NCI-H226 (cell line): ENCODE measurements around the gene HERC5.
"Not testable (repeated sequence)": the region's sequence is repeated elsewhere in the genome, so short reads cannot be mapped to it uniquely, and the experiment has no call there.

Experiments
- DNase-seq: peaks from one replicate; pipeline ENCODE4 v3.0.0-alpha.2; 2015

Gene HERC5

DNA sequence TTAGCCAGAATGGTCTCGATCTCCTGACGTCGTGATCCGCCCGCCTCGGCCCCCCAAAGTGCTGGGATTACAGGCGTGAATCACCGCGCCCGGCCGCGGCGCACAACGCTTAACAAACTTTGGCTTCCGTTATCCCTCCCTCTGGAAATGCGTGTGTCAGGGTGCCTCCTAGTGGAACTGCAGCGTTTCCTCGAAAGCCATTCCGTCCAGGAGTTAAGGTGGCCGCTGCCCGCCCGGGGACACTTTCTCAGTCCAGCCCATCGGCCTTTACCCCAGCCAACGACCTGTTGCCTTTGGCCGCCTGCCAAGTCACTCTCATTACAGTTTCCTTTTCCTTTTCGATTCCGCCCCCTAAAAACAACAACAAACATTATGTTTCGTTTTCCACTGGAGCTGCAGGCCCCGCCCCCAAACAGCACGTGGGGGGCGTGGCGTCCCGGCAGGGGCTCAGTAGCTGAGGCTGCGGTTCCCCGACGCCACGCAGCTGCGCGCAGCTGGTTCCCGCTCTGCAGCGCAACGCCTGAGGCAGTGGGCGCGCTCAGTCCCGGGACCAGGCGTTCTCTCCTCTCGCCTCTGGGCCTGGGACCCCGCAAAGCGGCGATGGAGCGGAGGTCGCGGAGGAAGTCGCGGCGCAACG is at the start of gene HERC5:
Gene HERC5 (plus strand): TSS at position 450 of the 637 bp plus-strand sequence. CDS start 151 bp downstream, at position 601.
- DNase-seq, result peak; percentile 76

DNA sequence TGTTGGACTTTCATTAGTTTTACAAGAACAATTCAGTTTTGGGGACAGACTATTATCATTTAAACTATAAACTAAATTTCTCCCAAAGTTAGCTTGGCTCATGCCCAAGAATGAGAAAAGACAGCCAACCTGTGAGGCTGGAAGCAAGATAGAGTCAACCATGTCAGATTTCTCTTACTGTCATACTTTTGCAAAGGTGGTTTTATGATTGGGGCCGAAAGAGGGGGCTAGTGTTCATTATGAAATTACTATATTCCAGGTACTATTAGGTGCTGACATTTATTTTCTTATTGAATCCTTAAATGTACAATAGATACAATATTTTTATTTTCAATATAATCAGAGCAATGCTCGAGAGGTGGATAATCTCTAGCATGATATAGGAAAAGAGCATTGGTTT is 47.7 kb upstream of the HERC5 start:
- no peak for DNase-seq

DNA sequence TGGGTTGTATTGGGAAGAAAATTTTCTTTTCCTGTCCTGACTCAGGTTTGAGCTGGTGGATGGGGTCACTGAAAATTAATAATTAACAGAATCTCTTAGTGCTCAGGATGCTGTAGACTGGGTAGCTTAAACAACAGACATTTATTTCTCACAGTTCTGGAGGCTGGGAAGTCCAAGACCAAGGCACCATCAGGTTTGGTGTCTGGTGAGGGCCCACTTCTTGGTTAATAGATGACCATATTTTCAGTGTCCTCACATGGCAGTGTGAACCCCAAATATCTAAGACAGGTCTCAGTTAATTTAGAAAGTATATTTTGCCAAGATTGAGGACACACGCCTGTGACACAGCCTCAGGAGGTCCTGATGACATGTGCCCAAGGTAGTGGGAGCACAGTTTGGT is 47.1 kb upstream of the HERC5 start:
- no peak for DNase-seq

DNA sequence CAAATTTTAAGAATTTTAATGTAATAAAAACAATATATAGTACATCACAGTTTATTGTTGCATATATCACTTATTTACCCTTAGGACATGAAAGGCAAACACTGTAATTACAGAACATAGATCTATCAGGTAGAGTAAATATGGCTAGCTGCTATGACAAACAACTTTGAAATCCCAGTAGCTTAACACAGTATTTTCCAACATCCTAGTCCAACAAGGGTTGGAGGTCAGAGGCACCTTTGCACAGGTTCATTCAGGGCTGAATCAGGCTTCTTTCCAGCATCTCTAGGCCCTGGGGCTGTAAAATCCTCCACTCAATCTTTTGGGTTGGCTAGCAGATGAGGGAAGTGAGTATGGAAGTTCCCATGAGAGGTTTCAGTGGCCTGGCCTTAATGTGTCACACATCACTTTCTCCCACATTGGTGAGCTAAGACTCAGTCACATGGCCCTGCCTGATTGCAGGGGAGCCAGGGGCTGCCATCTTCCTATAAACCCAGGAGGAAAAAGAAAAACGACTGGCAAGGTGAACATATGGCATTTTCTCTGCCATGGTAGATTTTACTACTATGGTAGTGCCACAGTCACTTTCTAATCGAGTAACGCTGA is 45.3 kb upstream of the HERC5 start:
- DNase-seq, result no peak

DNA sequence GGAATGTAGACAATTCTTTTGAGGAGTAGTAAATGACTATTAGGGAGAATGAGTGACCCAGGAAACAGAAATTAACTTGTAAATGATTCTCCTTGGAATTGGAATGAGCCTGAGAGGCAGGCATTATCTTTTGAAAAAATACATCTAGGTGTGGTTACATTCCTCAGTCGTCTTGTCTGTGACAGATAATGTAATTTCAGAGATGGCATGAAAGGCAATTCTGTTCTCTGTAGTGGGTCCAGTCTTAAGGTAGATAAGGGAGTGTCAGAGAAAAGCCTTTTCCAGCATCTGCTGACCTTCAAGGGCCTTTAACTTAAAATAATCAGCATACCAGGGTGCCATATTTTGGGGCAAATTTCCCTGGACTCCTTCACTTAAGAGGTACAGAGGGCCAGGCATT is 43.1 kb upstream of the HERC5 start:
- no peak for DNase-seq

DNA sequence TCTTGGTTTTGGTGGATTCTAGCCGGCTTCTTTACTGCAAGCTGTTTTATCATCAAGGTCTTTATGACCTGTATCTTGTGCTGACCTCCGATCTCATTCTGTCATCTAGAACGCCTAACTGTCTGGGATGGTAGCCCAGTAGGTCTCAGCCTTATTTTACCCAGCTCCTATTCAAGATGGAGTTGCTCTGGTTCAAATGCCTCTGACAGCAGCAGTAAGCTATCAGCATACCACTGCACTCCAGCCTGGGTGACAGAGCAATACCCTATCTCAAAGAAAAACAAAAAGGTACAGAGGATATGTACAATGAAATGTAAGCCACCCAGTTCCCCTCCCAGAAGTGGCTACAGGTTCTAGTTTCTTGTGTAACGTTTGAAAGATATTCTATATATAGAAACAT is 42.2 kb upstream of the HERC5 start:
- DNase-seq, result no peak

DNA sequence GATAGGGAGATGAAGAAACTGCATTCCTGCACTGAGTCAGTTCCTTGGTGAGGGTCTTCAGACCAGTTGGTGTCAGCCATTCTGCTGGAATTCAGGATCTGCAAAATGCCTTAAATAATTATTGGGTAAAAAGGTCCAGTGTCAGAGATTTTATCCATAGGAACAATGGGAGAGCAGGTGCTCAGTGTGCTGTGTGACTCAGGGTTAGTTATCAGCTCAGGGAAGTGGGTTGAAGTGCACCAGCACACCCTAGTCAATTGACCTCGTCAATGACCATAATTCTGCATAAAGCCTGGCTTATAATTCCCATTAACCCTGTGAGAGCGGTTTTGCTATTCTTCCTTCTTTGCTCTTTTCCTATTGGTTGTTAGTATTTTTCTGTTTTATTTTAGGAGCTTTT is 40.9 kb upstream of the HERC5 start:
- DNase-seq, result no peak

DNA sequence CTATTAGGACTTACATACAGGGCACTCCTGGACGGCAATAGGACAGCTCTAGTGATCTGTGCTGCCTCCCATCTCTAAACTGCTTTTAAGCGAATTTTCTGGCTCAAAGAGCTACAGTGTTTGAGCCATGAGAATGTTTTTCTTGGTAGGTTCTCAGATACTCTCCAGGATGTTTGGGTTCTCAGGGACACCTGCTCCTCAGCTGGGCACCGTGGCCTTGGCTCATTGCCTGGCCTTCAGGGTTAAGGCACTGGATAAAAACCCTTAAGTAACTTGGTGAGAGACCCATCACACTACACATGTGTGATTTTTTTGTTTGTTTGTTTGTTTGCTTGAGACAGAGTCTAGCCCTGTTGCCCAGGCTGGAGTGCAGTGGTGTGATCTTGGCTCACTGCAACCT is 38.5 kb upstream of the HERC5 start:
- DNase-seq, result no peak

DNA sequence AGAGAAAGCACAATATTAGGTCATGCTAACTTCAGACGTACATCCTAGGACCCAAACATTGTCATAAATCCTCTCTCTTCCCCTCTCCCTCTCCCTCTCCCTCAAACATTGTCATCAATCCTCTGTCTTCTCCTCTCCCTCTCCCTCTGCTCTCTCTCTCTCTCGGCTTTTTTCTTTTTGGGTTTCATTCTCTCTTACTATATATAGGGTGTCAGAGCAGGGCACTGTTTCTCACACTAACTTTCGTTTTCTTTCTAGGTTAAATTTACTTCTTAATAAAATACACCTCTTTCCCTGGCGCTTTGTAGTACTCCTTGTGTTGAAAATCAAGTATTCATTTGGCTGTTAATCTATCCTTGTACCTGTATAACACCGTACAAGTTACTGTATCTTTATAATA is 37.0 kb upstream of the HERC5 start:
- no peak for DNase-seq

DNA sequence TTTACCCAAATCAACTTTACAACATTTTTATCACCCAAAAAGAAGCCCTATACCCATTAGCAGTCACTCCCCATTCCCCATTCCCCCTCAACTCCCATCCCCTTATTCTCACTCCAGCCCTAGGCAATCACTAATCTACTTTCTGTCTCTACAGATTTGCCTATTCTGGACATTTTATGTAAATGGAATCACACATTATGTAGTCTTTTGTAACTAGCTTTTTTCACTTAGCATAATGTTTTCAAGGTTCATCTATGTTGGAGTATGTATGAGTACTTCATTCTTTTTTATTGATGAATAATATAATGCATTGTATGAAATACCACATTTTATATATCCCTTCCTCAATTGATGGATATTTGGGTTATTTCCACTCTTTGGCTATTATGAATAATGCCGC is 36.1 kb upstream of the HERC5 start:
- DNase-seq, result no peak

DNA sequence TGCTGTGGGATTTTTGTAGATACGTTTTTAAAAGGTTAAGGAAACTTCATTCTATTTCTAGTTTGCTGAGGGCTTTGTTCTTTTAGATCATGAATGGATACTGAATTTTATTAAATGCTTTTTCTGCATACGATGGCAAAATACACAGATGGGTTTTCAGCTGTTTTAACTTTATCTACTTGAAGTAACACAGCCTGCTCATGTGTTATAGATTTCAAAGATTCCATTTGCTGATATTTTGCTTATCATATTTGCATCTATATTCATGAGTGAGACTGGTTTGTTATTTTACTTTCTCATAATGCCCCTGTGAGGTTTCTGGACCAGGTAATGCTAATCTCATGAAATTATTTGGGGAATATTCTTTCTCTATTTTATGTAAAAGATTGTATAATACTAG is 34.5 kb upstream of the HERC5 start:
- DNase-seq, result no peak

DNA sequence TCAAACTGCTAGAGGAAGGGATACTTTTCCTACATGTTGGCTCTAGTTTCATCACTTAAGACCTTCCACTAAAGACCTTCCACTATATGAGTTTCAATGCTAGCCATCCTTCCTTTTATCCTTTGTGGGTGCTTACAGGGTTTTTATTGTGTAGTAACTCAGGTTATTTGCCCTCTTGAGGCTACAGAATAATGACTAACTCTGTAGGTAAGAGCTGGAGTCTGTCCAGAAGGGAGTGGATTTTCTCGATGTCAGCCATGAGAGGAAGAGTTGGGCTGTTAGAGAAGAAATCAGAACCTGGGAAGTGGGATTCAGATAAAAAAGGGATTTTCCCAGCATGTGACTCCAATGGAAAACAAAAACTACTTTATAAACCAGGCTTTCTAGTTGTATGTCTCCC is 27.5 kb upstream of the HERC5 start:
- DNase-seq, result peak; percentile 16

DNA sequence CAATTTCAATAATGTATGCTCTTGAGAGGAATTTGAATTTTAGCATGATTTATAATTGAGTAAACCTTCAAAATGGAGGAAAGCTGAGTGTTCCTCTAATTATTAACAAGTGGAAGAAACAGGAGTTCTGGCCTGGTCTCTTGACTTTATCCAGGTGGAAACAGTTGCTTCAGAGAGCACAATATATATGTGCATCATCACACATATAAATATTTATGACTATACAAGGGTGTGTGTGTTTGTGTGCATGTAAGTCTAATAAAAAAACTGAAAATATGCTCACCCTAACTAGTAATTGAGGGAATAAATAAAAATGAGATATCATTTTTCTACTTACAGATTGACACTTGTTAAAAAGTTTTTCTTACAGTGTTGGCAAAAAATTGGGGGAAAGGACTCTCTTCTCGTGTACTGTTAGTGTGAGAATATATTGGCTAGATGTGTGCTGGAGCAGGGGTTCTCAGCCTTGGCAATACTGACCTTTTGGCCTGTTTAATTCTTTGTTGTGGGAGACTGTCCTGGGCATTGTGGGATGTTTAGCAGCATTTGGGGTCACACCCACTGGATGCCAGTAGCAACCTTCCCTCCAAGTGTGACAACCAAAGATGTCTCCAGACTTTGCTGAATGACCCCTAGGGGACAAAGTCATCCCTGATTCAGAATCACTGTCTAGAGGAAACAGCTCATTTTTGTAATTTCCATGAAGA is 20.8 kb upstream of the HERC5 start:
- no peak for DNase-seq

DNA sequence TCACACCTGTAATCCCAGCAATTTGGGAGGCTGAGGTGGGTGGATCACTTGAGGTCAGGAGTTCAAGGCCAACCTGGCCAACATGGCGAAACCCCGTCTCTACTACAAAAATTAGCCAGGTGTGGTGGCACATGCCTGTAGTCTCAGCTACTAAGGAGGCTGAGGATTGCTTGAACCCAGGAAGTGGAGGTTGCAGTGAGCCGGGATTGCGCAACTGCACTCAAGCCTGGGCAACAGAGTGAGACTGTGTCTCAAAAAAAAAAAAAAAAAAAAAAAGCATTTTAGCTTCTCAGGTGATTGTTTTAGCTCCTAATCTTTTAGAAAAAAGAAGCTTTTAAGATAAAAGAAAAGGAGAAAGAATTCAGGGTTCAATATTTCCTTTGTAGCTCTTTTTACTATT is 19.0 kb upstream of the HERC5 start:
- DNase-seq, result not testable (repeated sequence)

DNA sequence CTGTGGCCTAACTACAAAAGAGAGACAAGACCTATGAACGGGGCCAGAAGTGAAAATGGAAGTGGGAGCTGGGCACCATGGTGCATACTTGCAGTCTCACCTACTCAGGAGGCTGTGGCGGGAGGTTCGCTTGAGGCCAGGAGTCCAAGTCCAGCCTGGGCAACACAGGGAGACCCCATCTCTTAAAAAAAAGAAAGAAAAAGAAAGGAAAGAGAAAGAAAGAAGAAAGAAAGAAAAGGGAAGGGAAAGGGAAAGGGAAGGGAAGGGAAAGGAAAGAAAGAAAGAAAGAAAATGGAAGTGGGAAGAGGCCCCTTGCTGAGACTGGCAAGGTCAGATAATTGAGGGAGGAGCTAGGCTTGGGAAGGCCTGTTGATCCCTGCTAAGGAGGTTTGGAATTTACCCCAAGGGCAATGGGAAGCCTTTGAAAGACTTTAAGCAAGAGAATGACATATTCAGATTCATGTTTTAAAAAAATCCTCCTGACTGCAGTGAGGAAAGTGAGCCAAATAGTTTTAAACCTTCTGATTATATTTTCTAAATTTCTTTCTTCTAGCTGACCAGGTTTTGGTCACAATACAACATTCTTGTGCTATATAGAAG is 17.7 kb upstream of the HERC5 start:
- DNase-seq, result peak; percentile 63

DNA sequence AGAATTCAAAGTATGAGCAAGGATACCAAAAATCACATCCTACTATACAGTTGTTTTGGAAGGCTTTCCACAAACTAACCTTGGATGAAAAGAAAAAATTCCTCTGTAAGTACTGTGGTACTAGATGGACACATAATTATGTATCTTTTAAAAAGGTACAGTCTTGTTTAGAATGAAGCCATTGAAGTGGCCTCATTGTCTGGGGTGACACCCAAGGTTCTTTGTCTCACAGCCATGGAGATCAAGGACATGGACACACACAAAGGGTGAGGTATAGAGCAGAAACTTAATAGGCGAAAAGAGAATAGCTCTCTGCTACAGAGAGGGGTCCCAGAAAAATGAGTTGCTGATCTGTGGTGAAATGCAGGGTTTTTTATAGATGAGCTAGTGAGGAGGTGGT is 16.8 kb upstream of the HERC5 start:
- DNase-seq, result no peak

DNA sequence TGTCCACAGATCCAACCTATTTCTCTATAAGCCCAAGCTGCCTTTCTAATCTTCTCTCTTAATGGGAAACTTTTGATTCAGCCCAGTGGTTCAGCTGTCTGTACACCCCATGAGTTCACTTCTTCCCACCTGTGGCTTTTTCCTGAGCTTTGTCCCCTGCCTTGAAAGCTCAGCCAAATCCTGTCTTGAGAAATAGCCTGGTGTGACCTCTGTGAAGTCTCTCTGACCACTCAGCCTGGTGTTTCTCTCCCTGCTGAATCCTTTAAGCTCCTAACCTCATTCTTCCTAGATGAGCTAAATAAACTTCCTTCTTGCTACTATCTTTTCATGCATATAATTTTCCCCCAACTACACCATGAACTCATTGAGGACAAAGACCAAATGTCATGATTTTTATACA is 15.2 kb upstream of the HERC5 start:
- no peak for DNase-seq

DNA sequence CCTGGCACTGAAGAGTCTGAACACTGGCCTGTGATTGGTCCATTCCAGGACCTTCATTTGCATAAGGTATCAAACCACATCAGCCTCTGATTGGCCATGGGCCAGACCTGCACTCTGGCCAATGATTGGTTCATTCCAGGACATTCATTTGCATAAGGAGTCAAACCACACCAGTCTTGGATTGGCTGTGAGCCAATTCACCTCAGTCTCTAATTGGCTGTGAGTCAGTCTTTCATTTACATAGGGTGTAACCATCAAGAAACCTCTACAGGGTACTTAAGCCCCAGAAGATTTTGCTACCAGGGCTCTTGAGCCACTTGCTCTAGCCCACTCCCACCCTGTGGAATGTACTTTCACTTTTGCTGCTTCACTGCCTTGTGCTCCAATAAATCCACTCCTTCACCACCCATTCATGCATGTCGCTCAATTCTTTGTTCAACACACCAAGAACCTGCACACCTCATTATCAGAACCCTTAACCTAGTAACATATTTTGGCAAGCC is 14.2 kb upstream of the HERC5 start:
- DNase-seq, result no peak

DNA sequence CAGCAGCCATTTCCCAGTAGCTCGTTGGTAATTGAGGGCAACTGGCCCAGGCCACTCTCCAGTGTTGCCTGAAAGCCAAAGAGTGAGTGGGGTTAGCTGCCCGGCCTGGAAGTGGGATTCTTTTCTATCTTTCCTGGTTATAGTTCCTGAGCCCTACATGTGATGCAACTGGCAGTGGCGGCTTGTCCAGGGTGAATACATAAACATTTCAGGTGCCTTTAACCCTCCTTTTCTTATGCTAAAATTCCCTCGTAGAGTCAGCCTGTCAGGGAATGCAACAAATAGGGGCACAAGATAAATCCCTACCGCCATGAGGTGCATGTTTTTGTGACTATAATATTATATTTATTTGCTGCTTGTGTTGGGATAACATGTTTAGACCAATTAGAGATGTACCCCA is 13.4 kb upstream of the HERC5 start:
- no peak for DNase-seq

DNA sequence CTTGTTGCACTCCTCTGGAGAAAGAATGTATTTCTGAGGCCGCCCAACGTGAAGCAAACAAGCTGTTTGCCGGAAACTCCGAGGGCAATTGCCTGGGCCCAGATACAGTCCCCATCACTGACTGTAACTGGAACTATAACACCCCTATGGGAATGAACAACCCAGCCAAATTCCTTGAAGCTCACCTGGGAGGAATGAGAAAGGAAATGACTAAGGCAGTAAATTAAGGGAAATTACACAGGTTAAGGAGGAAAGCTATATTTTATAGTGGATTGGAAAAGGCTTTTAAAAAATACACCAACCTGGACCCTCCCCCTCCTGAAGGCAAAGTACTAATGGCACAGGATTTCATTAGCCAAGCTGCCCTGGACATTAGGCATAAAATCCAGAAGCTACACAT is 11.7 kb upstream of the HERC5 start:
- DNase-seq, result no peak

DNA sequence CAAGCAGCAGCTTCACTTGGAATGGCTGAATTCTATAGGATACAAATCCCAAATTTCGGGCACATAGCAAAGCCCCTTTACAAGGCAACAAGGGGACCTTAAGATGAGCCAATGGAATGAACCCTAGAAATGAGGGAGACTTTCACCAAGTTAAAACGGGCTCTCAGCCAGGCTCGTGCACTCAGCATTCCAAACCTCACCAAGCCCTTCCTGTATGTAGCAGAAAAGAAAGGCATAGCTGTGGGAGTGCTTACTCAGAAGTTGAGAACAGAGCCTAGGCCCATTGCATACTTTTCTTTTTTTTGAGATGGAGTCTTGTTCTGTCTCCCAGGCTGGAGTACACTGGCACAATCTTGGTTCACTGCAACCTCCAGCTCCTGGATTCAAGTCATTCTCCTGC is 10.8 kb upstream of the HERC5 start:
- peak; percentile 67 for DNase-seq

DNA sequence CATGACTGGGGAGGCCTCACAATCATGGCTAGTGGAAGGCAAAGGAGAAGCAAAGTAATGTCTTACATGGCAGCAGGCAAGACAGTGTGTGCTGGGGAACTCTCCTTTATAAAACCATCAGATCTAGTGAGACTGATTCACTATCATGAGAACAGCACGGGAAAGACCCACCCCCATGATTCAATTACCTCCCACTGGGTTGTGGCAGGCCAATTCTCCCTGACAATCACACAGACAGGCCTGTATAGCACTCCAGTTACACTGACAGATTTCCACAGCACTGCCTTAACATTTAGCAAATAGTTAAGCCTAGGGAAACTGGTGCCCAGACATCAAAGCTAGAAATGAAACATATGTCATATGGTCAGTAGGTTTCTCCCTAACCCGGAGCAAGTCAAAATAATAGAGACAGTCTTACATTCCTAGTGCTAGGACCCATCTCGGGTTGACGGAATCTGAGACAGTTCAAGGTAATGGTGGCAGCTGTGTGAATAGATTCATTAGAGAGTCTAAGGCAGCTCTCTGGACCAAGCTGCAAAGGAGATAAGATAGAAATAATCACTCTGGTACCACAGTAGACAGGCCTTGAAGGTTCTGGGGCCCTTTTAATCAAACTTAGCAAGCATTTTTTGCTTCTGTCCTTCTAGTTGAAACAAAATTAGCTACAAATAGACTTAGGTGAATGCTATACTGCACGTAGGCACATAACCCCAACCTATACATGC is 9.4 kb upstream of the HERC5 start:
- no peak for DNase-seq

DNA sequence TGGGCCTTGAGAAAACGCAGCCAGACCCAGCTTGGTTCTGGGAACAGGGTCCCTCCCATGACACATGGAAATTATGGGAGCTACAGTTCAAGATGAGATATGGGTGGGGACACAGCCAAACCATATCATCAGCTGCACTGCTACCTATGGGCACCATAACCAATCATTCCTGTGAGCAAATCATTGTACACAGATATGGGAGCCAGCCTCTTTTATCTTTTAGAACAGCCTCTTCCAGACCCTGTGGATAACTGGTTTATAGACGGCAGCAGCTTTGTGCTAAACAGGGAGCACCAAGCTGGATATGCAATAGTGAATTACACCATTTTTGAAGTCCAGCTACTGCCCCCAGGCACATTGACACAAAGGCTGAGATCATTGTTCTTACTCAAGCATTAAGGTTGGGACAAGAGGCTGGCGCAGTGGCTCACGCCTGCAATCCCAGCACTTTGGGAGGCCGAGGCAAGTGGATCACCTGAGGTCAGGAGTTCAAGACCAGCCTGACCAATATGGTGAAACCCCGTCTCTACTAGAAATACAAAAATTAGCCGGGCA is 8.6 kb upstream of the HERC5 start:
- DNase-seq, result not testable (repeated sequence)
